HepG2 (cell line): ENCODE measurements around the gene TM9SF4. TPM values are rescaled to one million over a fixed set of nuclear protein-coding genes. Genes with fewer than 3 reads are reported as not detected.
A peak's percentile ranks its signal among the peaks of the same experiment; 100 is the strongest.

ENCODE experiments used
- CBX2 ChIP-seq, 2 experiments: fragments of 200-600 bp in 1 of 2; sonication (generic); formaldehyde crosslinking in 1 of 2; IDR thresholded peaks; 2 replicates each; pipeline versions ENCODE4 v1.7.0 to v1.8.1; 2018 to 2022; ENCODE audit warnings: low read depth in 2 of 2, low read length in 1 of 2, mild to moderate bottlenecking in 1 of 2, missing genetic modification reagents in 1 of 2
- HCFC1 ChIP-seq: fragments of 150-350 bp; IDR thresholded peaks from 2 replicates; pipeline ENCODE4 v1.6.1; 2014; ENCODE audit warnings: low read depth, low read length
- KDM1A ChIP-seq: IDR thresholded peaks from 2 replicates; pipeline ENCODE4 v1.6.1; 2016; ENCODE audit warnings: missing compliant biosample characterization
- KLF12 ChIP-seq: sonication (generic); formaldehyde crosslinking; IDR thresholded peaks from 2 replicates; pipeline ENCODE4 v1.4.0; 2020; ENCODE audit warnings: missing genetic modification reagents, borderline replicate concordance
- KLF15 ChIP-seq: sonication (generic); formaldehyde crosslinking; IDR thresholded peaks from 2 replicates; pipeline ENCODE4 v1.8.1; 2023; ENCODE audit warnings: borderline replicate concordance, mild to moderate bottlenecking, inconsistent platforms, missing genetic modification reagents, mixed read lengths
- MZF1 ChIP-seq: sonication (generic); formaldehyde crosslinking; IDR thresholded peaks from 2 replicates; pipeline ENCODE4 v1.8.1; 2023; ENCODE audit warnings: mild to moderate bottlenecking, missing genetic modification reagents, borderline replicate concordance
- RNF2 ChIP-seq: fragments of 450-650 bp; conservative IDR thresholded peaks from 2 replicates; pipeline ENCODE4 v1.6.1; 2016; ENCODE audit warnings: low read depth
- SRF ChIP-seq: IDR thresholded peaks from 2 replicates; pipeline ENCODE4 v1.6.1; 2011; ENCODE audit warnings: mild to moderate bottlenecking, low read depth, low read length, moderate library complexity
- SSRP1 ChIP-seq: IDR thresholded peaks from 2 replicates; pipeline ENCODE4 v1.6.1; 2016; ENCODE audit warnings: control low read depth
- ZKSCAN5 ChIP-seq: sonication (generic); formaldehyde crosslinking; IDR thresholded peaks from 2 replicates; pipeline ENCODE4 v1.5.1; 2020; ENCODE audit warnings: mild to moderate bottlenecking, missing genetic modification reagents
- polyA plus RNA-seq, 8 experiments: library from polyadenylated mRNA; depleted of rRNA in 3 of 8; stranded (reverse) in 7 of 8; unstranded in 1 of 8; fragments of >200 nt; fragmentation: Illumina TruSeq in 4 of 8; extraction: Trizol in 4 of 8; gene quantifications; 2 replicates each; pipeline versions ENCODE4 v1.2.1 to v1.2.3, GENCODE V29; 2011 to 2016; ENCODE audit warnings: low read depth in 4 of 8, missing spikeins in 1 of 8, mixed read lengths in 1 of 8; ENCODE audit not compliant: insufficient read depth in 1 of 8
- total RNA-seq, 5 experiments: library from RNA; depleted of rRNA; stranded (reverse); fragments of >200 nt; fragmentation: Illumina TruSeq; extraction: Trizol; gene quantifications; 2 replicates each; pipeline ENCODE4 v1.2.3, GENCODE V29; 2016; ENCODE audit warnings: low read depth in 1 of 5
- TF ChIP-seq, protein P1 (sequence below): sonication (generic); formaldehyde crosslinking; IDR thresholded peaks from 2 replicates; pipeline ENCODE4 v1.8.0; 2022; ENCODE audit warnings: mild to moderate bottlenecking, missing genetic modification reagents
- TF ChIP-seq, protein P2 (sequence below): sonication (generic); formaldehyde crosslinking; IDR thresholded peaks from 2 replicates; pipeline ENCODE4 v1.4.0; 2020; ENCODE audit warnings: missing genetic modification reagents, mild to moderate bottlenecking, borderline replicate concordance
- TF ChIP-seq, protein P3 (sequence below), 2 experiments: fragments of 450-650 bp in 1 of 2; sonication (generic) in 1 of 2; formaldehyde crosslinking in 1 of 2; IDR thresholded peaks; 2 replicates each; pipeline versions ENCODE4 v1.6.1 to v1.8.0; 2016 to 2022; ENCODE audit warnings: antibody characterized with exemption in 1 of 2, mild to moderate bottlenecking in 1 of 2, missing genetic modification reagents in 1 of 2
- TF ChIP-seq, protein P4 (sequence below): sonication (generic); formaldehyde crosslinking; IDR thresholded peaks from 2 replicates; pipeline ENCODE4 v1.4.0; 2020; ENCODE audit warnings: missing genetic modification reagents, borderline replicate concordance

TM9SF4 gene
- total and polyA plus RNA-seq, 2 of the 13 experiments (the other 11 are each of a cell fraction or from before 2014, with no cell fraction given) = 53.5 to 171 TPM

DNA sequence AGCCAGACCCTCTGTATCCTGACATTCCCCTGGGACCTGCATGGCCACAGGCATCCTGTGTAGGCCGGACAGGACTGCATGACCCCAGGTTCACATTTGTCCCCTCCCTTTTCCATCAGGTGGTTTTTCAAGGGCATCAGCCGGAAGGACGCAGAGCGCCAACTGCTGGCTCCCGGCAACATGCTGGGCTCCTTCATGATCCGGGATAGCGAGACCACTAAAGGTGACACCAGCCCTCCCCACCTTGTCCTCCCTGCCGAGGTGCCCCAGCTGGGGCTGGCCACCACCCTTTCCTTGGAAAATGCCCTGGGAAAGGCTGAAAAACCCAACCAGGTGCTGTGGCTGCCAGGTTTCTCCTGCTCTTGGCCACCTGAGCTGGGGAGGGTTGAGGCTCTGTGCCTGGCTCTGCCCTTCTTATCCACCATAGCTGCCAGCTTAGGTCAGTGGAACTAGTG, 29.8 kb upstream of the TM9SF4 start (continued):
- TF ChIP-seq, protein P1, sequence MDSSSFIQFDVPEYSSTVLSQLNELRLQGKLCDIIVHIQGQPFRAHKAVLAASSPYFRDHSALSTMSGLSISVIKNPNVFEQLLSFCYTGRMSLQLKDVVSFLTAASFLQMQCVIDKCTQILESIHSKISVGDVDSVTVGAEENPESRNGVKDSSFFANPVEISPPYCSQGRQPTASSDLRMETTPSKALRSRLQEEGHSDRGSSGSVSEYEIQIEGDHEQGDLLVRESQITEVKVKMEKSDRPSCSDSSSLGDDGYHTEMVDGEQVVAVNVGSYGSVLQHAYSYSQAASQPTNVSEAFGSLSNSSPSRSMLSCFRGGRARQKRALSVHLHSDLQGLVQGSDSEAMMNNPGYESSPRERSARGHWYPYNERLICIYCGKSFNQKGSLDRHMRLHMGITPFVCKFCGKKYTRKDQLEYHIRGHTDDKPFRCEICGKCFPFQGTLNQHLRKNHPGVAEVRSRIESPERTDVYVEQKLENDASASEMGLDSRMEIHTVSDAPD = no peak
- no peak for TF ChIP-seq CBX2 (IDR thresholded peaks at IDR 0.05; ENCODE audit: low read depth, low read length)
- TF ChIP-seq CBX2 (CRISPR knock-in tag; IDR thresholded peaks at IDR 0.05; ENCODE audit: low read depth) = no peak
- no peak for TF ChIP-seq KLF15 (CRISPR knock-in tag)
- TF ChIP-seq KDM1A (CRISPR knock-in tag) = 0 out of 2 replicates have a peak, but pooled peaks have one; percentile 62
- TF ChIP-seq SSRP1 = 0 out of 2 replicates have a peak, but pooled peaks have one; percentile 40
- TF ChIP-seq, protein P2, sequence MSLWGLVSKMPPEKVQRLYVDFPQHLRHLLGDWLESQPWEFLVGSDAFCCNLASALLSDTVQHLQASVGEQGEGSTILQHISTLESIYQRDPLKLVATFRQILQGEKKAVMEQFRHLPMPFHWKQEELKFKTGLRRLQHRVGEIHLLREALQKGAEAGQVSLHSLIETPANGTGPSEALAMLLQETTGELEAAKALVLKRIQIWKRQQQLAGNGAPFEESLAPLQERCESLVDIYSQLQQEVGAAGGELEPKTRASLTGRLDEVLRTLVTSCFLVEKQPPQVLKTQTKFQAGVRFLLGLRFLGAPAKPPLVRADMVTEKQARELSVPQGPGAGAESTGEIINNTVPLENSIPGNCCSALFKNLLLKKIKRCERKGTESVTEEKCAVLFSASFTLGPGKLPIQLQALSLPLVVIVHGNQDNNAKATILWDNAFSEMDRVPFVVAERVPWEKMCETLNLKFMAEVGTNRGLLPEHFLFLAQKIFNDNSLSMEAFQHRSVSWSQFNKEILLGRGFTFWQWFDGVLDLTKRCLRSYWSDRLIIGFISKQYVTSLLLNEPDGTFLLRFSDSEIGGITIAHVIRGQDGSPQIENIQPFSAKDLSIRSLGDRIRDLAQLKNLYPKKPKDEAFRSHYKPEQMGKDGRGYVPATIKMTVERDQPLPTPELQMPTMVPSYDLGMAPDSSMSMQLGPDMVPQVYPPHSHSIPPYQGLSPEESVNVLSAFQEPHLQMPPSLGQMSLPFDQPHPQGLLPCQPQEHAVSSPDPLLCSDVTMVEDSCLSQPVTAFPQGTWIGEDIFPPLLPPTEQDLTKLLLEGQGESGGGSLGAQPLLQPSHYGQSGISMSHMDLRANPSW = no peak
- TF ChIP-seq, protein P3, sequence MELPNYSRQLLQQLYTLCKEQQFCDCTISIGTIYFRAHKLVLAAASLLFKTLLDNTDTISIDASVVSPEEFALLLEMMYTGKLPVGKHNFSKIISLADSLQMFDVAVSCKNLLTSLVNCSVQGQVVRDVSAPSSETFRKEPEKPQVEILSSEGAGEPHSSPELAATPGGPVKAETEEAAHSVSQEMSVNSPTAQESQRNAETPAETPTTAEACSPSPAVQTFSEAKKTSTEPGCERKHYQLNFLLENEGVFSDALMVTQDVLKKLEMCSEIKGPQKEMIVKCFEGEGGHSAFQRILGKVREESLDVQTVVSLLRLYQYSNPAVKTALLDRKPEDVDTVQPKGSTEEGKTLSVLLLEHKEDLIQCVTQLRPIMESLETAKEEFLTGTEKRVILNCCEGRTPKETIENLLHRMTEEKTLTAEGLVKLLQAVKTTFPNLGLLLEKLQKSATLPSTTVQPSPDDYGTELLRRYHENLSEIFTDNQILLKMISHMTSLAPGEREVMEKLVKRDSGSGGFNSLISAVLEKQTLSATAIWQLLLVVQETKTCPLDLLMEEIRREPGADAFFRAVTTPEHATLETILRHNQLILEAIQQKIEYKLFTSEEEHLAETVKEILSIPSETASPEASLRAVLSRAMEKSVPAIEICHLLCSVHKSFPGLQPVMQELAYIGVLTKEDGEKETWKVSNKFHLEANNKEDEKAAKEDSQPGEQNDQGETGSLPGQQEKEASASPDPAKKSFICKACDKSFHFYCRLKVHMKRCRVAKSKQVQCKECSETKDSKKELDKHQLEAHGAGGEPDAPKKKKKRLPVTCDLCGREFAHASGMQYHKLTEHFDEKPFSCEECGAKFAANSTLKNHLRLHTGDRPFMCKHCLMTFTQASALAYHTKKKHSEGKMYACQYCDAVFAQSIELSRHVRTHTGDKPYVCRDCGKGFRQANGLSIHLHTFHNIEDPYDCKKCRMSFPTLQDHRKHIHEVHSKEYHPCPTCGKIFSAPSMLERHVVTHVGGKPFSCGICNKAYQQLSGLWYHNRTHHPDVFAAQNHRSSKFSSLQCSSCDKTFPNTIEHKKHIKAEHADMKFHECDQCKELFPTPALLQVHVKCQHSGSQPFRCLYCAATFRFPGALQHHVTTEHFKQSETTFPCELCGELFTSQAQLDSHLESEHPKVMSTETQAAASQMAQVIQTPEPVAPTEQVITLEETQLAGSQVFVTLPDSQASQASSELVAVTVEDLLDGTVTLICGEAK (IDR thresholded peaks at IDR 0.05) = no peak
- TF ChIP-seq, protein P3 (CRISPR knock-in tag; IDR thresholded peaks at IDR 0.05) = 0 out of 2 replicates have a peak, but pooled peaks have one; percentile 44
- TF ChIP-seq ZKSCAN5 = no peak
- no peak for TF ChIP-seq MZF1 (CRISPR knock-in tag)
- TF ChIP-seq, protein P4, sequence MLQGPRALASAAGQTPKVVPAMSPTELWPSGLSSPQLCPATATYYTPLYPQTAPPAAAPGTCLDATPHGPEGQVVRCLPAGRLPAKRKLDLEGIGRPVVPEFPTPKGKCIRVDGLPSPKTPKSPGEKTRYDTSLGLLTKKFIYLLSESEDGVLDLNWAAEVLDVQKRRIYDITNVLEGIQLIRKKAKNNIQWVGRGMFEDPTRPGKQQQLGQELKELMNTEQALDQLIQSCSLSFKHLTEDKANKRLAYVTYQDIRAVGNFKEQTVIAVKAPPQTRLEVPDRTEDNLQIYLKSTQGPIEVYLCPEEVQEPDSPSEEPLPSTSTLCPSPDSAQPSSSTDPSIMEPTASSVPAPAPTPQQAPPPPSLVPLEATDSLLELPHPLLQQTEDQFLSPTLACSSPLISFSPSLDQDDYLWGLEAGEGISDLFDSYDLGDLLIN (CRISPR knock-in tag) = 0 out of 2 replicates have a peak, but pooled peaks have one; percentile 73
- TF ChIP-seq KLF12 (CRISPR knock-in tag) = no peak
- no peak for TF ChIP-seq SRF
- TF ChIP-seq RNF2 = no peak
- no peak for TF ChIP-seq HCFC1
